HL-60/S4 (cell line): Measurements from ENCODE around the gene SHISA2.

Experiments used
- in situ Hi-C: fragments of 300-500 bp; cut with MboI; formaldehyde crosslinking; loops from 2 replicates; pipeline ENCODE4 v1.14.3; 2022; ENCODE audit warnings: low sequenced_read_pairs

SHISA2 gene

DNA sequence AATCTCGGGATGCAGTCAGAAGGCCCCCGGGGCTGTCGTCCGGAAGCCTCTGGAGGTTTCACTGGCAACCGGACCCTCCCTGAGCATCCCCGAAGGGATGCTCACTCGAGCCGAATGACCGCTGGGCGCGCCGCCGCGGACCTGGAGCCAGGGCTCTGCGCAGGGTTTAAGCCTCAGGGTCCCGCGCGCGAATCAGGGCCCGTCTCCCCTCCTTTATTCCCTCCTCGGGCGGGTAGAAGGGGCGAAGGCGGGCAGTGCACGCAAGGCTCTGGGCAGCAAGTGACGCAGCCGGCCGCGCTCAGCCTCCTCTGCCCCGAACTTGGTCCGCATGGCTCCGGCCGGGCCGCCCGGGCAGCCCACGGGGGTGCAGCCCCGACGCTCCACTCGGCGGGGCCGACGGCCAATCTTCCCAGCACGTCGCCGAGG is 572 bp downstream of the SHISA2 start:
- in situ Hi-C loops: loop anchor here (25.0 kb wide), 2 partner anchors 214 to 489 kb away; no protein-coding TSS in a partner anchor

DNA sequence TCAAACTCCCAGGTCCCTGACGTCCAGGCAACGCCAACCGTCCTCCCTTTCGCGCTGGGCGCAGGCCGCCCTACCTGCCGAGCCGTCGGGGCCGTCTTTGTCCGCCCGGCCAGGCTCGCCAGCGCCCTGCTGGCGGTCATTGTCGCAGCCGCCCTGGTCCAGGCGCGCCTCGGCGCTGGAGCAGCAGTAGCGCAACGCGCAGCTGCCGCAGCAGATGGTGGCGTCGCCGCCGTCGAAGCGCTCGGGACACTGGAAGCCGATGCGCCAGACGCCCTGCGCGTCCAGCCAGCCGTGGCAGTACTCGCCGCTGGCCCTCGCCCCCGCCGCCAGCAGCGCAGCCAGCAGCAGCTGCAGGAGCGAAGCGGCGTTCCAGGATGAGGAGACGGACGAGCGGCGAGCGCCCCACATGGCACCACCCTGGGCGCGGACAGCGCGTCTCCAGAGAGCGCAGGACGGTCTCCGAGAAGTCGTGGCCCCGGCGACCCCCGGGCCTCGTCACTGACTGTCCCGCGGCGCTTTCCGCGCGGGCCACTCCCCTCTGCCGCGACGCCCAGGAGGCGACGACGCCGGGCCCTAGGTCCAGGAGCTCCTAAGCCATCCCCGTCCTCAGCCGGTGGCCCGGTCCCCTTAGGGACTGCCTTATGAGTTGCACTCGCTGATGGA is 1.1 kb downstream of the SHISA2 start:
- in situ Hi-C loops: loop anchor here (25.0 kb wide), 2 partner anchors 213 to 488 kb away; no protein-coding TSS in a partner anchor

DNA sequence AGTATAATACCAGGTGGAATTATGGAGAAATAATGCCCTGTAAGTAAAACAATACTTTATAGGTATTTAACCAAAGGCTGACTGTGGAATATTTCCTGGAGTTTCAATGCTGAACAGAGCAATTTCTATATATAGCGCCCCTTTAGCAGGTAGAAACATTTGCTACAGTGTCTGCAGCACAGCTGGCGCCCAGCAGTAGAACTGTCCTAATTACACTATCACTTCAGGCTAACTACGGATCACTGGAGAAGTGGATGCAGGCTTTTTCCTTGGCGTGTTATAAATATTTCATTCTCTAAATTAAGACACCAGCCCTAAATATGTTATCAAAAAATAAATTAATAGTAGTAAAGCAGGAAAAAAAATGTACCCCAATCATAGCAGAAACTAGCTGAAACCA is 3.1 kb downstream of the SHISA2 start:
- in situ Hi-C loops: no loop called here

DNA sequence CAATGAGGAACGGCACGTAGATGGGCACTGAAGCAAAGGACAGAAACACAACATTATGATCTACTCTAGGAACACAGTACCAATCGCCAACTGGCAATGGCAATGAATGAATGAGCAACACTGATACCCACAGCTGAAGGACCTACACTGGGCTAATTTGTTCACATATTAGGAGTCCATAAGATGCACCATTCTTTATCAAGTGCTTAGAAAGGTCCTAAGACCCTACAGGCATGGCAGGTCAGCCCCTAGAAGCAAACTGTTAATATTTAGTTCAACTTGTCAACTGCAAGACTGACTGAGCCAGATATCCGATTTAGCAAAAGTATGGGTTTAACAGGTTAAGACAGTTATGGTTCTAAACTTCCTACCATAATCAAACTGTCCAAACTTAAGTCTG is 4.8 kb downstream of the SHISA2 start:
- in situ Hi-C loops: no loop called here

DNA sequence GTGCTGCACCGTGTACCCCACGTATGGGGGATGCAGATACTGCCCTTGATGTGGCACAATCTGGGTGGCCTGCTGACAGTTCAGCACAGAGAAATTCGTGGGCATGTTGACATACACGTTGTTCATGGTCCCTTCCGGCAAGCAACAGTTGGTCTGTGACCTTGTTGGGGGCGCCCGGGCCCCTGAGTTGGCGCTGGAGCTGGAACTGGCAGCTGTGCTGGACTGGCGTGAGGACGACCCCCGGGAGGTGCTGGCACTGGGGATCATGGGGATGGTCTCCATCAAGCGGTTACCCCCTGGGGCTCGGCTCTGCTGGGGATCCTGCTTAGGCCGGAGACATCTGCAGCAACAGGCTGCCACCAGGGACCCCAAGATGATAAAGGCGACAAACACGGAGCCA is 5.2 kb downstream of the SHISA2 start:
- in situ Hi-C loops: no loop called here

DNA sequence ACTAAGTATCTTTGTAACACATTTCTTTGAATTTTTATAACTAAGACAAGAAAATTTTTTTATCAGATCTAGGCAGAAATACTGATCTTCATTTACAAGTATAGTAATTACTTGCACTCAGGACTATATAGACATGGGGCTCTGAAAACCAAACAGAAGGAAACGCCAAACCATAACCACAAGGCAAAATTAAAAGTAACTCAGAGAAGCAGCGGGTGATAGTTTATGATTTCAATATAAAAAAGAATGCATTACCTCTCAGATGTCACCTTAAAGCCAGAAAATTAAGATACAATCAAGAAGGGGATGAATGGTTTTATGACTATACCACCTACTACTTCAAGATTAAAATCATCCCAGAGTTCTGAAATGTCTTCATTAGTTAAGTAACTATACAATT is 6.7 kb downstream of the SHISA2 start:
- in situ Hi-C loops: no loop called here

DNA sequence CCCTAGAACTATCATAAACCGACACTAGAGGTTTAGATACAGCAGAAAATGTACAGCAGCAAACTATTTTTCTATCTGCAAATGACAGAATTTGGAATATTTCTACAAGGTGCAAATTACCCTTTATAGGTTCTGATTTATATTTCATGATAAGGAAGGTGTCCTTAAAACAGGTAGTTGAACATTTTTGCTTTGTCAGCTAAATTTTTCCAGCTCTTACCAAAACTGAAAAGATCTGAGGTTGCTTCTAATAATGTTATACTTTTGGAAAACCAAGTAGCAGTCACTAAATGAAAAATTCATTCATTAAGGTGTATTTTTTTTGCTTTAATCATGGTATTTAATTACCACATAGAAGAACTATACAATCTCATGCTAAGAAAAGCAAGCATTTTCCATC is 9.0 kb downstream of the SHISA2 start:
- in situ Hi-C loops: no loop called here

DNA sequence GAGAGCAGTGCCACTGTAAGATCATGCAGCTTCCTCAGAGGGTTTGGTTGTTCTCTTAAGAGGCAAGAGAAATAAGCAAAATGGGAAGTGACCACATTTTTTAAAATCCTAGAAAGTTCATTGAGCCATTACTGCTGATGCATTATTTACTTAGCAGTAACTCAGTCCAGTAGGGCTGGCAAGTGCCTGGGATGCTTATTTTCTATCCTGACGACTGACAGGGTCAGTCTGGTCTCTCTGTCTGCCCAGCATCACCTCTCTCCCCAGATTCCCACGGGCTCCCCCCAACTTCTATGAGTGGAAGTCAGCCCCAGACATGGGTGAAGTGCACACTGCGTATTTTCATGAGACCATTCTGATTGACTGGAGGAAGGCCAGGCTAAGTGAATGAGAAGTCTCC is 10.4 kb downstream of the SHISA2 start:
- in situ Hi-C loops: no loop called here

DNA sequence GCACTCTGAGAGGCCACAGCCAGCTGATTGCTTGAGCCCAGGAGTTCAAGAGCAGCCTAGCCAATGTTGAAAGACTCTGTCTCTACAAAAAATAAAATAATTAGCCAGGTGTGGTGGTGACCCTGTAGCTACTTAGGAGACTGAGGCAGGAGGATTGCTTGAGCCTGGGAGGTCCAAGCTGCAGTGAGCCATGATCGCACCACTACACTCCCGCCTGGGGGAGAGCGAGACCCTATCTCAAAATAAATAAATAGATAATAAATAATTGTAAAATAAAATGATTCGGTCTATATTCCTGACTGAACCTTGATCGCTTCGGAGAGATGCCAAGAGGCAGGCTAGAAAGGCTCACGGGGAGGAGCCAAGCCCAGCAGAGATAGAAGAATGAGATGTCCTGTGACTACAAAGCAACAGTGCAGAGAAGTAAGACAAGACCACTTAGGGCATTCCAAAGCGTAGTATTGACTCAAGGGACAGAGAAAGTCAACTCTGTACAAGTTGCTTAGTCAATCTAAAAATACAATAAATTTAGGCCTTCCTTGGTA is 12.8 kb downstream of the SHISA2 start:
- in situ Hi-C loops: no loop called here

DNA sequence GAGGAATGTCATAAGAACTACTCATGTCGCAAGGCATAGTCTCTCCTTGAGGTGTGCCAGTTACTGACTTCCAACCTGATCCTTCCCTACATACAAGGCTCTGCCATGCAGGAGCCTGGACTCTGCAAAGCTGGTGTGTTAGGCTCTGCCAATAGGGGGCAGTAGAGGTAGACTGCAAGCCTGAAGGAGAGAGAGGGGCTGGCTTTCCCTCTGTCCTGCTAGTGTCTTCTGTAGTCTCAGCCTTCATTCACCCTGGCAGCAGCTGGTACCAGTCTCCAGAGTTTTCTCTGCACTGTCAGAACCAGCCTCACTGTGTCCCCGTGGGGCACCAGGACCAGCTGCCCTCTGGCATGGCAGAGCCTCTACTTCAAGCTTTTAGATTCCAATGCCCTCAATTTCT is 14.5 kb downstream of the SHISA2 start:
- in situ Hi-C loops: no loop called here

DNA sequence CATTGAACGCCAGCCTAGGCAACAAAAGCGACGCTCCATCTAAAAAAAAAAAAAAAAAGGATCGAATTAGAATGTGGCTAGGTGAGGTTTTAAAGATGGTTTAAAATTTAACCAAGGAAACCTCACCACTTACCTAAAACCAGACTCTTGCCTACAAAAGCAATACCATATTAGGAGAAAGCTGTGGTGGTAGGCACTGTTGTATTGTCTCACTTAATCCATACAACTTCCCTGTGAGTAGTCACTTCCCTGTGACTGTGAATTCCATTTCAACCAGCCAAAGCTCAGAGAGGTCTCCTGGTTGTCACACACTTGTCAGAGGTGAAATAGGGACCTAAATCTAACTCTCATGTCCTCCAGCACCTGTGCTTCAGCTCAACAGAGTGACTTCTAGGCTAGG is 15.4 kb downstream of the SHISA2 start:
- in situ Hi-C loops: no loop called here

DNA sequence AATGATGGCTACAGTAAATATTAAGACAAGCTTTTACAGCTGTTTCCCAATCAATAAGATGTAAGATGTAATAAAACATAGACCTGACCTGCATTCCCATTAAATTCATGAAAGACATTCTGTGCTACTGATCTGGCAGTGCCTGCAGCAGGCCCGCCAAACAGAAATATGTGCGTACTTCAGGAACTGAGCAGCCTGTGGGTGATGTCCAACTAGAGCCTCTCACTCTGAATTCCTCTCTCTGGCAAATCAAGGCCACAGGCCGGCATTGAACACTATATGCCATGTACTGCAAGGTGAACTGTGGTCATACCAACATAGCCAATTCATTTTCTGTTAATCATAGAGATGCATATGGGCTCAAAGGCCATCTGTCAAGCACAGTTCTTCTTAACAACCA is 17.8 kb downstream of the SHISA2 start:
- in situ Hi-C loops: no loop called here

DNA sequence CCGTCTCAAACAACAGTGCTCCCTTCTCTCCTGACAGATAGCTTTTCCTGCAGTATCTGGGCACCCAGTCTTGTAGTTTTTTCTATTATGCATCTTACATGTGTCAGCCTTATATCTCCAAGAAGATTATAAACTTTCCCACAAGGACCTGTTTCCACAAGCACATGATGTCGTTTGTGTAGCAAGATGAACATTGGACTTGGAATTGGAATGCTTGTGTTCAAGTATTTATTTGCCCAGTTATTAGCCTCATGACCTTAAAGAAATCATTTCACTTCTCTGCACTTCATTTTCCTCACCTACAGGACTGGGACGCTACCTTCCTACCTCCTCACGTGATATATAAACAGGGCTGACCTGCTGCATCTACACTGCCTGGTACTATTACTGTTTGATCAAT is 21.5 kb downstream of the SHISA2 start:
- in situ Hi-C loops: no loop called here

DNA sequence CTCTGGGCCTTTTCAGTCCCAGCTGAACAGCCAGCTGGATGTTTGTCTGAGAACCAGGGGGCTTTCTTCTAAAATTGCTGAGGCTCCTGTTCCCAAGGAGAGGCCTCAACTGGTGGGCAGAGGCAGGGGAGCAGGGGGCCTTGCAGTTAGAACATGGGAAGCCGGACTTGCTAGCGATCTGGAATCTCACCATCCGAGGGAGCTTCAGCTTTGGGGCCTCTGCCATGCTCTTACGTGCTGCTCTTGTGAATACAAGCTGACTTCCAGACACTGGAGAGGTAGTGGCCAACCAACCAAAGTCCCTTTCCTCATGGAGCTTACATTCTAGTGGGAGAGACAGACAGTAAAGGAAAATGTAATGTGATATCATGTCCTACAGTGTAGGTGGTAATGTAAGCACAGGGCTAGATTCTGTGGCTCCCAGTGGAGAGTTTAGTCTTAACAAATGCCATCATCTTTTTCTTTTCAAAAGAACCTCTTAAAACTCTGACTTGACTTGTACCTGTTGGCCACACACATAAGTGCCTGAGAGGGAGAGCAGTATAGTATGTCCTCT is 22.2 kb downstream of the SHISA2 start:
- in situ Hi-C loops: no loop called here

DNA sequence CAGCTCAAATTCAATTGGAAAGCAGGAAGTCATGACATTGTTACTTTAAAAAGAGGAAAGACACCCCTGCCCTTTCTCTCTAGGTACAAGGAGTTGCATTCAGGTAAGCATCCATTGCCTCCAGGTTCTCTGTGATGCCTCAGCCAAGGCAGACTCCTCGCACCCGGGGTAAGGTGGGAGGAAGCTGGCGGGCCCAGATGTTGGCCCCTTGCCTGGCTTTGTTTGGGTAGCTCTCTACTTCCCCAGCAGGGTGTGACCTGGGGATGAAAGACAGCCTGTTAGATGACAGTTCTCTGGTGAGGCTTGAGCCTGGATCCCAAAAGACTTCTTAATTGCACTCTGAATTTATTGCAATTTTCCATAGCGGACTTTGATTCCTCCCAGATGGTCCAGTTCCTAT is 25.6 kb downstream of the SHISA2 start:
- in situ Hi-C loops: no loop called here

DNA sequence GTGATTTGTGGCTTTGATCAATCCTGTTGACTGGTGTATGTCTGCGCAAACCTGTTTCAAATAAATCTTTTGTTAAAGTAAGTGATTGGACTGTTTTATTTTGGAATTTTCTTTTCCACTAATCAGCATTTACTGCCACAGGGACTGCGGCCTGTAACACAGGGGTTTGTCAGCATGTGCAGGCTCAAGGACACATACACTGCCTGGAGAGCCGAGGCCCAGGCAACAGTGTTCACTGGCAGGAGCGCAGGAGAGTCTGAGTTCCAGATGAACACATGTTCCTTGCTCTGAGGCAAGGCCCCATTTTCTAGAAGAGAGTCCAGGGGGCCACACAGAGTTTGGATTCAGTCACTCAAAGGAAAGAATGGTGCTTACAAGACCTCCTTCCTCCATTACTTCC is 26.0 kb downstream of the SHISA2 start:
- in situ Hi-C loops: no loop called here

DNA sequence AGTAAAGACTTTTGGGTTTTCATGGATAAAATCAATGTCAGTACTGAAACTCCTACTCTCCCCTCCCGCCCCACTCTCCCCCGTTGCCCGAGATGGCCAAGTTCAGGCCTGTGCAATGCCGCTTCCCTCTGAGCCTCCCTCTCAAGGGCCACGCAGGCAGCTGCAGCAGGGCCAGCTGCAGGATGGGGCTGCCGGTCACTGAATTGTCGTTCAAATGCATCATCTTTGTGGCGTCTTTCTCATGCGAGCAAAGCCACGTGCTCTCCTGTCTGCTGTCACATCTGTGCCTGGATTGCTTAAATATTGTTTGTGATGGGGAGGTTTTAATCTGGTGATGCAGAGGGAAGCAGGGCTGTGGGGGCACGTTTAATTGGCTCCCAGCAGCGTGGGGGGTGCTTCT is 26.6 kb downstream of the SHISA2 start:
- in situ Hi-C loops: no loop called here

DNA sequence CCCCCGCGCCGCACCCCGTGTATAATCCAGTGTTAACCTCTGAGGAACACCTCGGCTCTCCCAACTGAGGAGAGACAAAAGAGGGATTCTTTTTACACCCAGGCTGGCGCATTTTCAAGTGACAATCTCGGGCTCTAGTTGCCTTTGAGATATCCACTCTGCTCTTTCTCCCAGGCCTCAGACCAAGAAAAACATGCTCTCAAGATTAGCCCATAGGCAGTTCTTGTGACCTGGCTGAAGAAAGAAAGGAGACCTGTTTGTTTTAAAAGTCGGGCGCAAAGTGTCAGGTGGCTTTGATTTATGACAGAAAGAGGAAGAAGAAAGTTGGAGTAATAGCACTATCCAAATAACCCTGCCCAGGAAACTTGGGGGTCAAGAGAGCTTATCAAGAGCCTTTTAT is 27.3 kb downstream of the SHISA2 start:
- in situ Hi-C loops: no loop called here

DNA sequence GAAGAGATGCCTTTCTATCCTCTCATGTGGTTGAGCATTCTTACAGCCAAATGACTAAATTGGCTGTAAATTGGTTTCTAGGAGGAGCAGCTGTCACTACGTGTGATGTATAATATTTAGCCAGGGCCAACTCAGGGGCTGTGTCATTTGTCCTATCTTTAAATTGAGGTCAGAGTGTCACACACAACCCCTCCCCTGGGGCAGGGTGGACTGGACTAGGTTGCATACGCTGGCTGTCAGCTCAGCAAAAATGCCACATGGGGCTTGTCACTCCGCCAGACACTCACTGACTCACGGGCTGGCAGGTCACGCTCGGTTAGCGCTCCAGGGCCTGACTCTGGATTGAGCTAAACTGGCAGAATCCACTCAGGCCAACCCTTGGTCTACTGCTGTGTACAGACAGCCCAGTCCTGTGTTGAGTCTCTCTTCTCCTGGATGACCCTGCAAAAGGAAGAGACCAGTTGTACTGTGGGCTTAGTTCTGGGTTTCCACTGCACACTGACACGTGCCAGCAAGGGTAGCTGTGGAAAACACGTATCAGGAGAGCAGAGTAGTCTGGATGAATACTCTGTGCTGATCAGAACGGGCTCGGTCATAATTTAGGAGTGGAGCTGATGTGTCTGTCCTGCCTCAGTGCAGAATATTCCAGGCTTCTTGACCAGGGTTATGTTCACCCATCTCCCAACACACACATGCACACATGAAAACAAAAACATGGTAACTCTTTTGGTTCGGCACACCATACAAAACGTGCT is 29.1 kb downstream of the SHISA2 start:
- in situ Hi-C loops: no loop called here

DNA sequence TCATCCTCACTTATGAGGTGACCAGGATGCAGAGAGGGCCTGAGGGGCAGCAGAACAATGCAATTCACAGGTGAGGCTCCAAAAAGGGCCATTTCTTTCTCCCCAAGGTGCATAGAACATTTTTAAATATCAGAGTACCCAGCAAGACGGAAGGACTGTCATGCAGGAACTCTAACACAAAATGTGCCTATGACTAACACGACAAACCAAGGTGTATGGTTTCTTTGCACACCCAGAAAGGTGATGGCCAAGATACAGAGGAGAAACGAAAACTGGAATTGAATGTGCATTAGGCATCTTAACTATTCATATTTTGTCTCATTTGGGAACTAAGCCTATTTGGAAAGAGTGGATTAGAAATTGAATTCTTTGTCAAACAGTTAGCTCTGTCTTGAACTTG is 29.9 kb downstream of the SHISA2 start:
- in situ Hi-C loops: no loop called here

DNA sequence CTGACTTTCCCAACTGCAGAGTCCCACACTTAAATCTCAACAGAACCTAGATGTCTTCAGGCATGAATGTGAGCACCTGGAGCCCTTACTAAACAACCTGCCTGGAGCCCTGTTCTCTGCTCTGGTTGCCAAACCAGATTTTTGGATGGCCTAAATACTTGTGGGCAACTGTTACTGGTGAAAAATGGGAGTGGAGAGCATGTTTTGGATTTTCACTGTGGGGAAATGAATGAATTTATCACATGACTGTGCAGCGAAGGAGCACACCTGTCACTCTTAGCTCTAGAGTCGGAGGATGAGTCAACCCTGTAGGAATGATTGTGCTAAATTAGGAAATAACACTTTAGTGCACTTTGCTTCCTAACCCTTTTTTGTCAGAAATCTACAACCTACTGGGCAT is 30.3 kb downstream of the SHISA2 start:
- in situ Hi-C loops: no loop called here

DNA sequence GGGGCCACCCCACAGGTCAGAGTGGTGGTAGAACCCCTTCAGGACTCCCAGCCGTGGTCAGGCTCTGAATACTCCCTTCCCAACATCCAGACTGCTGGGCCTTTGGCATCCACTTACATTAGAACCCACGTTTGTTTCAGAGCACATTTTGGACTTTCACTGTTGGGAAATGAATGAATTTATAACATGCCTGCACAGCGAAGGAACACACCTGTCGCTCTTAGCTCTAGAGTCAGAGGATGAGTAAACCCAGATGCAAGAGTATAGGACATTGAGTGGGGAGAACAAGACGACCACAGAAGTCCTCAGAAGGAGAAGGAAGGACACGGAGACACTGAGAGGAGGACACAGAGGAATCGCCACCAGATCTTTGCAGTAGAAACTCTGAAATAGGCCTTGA is 30.9 kb downstream of the SHISA2 start:
- in situ Hi-C loops: no loop called here
